Esophagus (tissue), 2 donors: ENCODE measurements around the gene DNAJC3. TPM values are rescaled to one million over a fixed set of nuclear protein-coding genes. Genes with fewer than 3 reads are reported as not detected.

ENCODE experiments used
- H3K27ac ChIP-seq, 2 donors: one replicate each; pipeline ENCODE4 v1.5.1; 2013; ENCODE audit warnings: low read depth in 2 of 2, mild to moderate bottlenecking in 2 of 2, inconsistent platforms in 1 of 2, low read length in 1 of 2, moderate library complexity in 1 of 2
- H3K27me3 ChIP-seq, 2 donors: one replicate each; pipeline ENCODE4 v1.6.1; 2013; ENCODE audit warnings: low read length in 2 of 2, control low read depth in 1 of 2, mild to moderate bottlenecking in 1 of 2; ENCODE audit not compliant: insufficient read depth in 2 of 2, control insufficient read depth in 1 of 2
- H3K36me3 ChIP-seq, 2 donors: one replicate each; pipeline ENCODE4 v1.6.1; 2013; ENCODE audit warnings: low read length in 1 of 2; ENCODE audit not compliant: control insufficient read depth in 2 of 2, insufficient read depth in 2 of 2
- H3K4me1 ChIP-seq, 2 donors: one replicate each; pipeline ENCODE4 v1.6.1; 2013; ENCODE audit warnings: low read length in 1 of 2; ENCODE audit not compliant: control insufficient read depth in 2 of 2, insufficient read depth in 2 of 2
- H3K4me3 ChIP-seq, 2 donors: one replicate each; pipeline ENCODE4 v1.5.1; 2013; ENCODE audit warnings: low read length in 2 of 2, mild to moderate bottlenecking in 2 of 2, low read depth in 1 of 2, moderate library complexity in 1 of 2
- H3K9me3 ChIP-seq, 2 donors: one replicate each; pipeline ENCODE4 v1.6.1; 2013; ENCODE audit warnings: mild to moderate bottlenecking in 2 of 2, low read depth in 1 of 2, low read length in 1 of 2, moderate library complexity in 1 of 2; ENCODE audit not compliant: control insufficient read depth in 2 of 2, insufficient read depth in 1 of 2
- WGBS, 2 donors: extraction: QIAGEN DNeasy Blood & Tissue Kit; methylation state at CpG; one replicate each; pipeline ENCODE4 v1.1.7; 2013; 5-methylcytosine and 5-hydroxymethylcytosine counted together
- polyA plus RNA-seq, 2 donors: library from polyadenylated mRNA; stranded (reverse); fragments of 200-250 nt; gene quantifications; one replicate each; pipeline ENCODE4 v1.2.3, GENCODE V29; 2013
- donor health status: healthy with polysubstance abuse.
- donor health status: Bipolar disorder and iron deficiency.

DNAJC3 gene
- polyA plus RNA-seq, 2 donors: 7.0 to 8.9 TPM

- Histone ChIP-seq H3K27ac (no peak overlapping the region), H3K4me3 (no peak overlapping the region), H3K36me3 (no peaks in the 10 kb centered on the region), H3K4me1 (no peaks in the 10 kb centered on the region), H3K27me3 (no peaks in the 10 kb centered on the region), H3K9me3 (no peaks in the 10 kb centered on the region)
Measured at GRCh38 chr13:95841894-95842293, 165.0 kb downstream of the DNAJC3 start.

GRCh38 chr13:95842898-95843297, 166.0 kb downstream of the DNAJC3 start:
- Histone ChIP-seq H3K27ac (no peak overlapping the region), H3K27me3 (no peaks in the 10 kb centered on the region), H3K36me3 (no peaks in the 10 kb centered on the region), H3K4me3 (no peak overlapping the region), H3K4me1 (no peaks in the 10 kb centered on the region), H3K9me3 (no peaks in the 10 kb centered on the region)
- 82 to 87% methylated on average over 2 of the region's 2 CpGs for WGBS, 2 donors

Other genes with a start within 250 kb of the DNAJC3 start
- gene CLDN10, start 124.4 kb upstream of the DNAJC3 start, polyA plus RNA-seq: 1 to 10 TPM; 2.5 to 3.9 TPM
- gene DZIP1, start 32.4 kb upstream of the DNAJC3 start, polyA plus RNA-seq: 1 to 10 TPM; 2.1 to 3.0 TPM